Testis (tissue), 2 donors: ENCODE results near the gene PGM2L1.

Experiments used
- POLR2A ChIP-seq: fragments of 450-650 bp; IDR thresholded peaks from one replicate; pipeline ENCODE4 v1.6.1; 2017; ENCODE audit warnings: antibody characterized with exemption, mild to moderate bottlenecking, moderate library complexity
- TF ChIP-seq, protein P1 (sequence below), 3 experiments: fragments of 450-650 bp in 2 of 3; fragments of 200-600 bp in 1 of 3; sonication (generic) in 1 of 3; IDR thresholded peaks; one replicate each; pipeline ENCODE4 v1.5.1; 2016 to 2019; ENCODE audit warnings: antibody characterized with exemption in 3 of 3, mild to moderate bottlenecking in 2 of 3, moderate library complexity in 1 of 3

DNA sequence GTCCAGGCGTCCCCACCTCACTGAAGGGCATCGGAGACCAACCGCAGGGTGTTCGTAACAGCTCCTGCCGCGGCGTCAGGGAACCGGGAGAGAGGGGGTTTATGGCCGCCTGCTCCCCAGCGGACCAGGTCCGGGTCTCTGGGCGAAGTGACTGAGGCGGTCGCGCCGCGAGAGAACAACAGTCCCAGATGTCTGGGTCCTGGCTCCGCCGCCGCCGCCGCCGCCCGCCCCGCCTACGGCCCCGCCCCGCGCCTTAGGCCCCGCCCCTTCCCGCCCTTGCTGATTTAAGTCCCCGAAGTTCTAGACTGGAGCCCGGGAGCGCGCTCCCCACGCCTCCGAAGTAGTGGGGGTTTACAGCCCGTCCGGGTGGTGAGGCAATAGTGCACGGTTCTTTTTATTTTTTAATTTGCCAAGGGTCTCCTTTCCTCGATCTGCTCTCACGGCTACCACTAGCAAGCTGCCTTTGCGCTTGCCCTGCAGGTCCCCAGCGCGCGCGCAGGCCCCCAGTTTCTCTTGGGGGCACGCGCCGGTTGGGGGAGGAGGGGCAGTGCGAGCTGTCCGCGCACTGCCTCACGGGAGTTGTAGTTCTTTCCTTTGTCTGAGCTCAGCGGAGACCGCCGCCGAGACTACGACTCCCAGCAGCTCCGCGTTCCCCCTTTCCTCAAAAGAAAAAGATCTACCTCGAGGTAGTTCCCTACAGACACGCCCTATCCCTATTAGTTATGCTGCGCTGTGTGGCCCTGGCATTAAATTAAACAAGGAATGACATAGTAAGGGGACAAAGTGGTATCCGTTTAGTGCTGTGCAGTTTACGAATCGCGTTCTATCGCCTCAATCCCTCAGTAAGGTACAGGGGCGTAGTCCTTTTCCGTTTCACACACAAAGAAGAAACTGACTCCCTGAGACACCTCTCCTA lies at the start of gene PGM2L1:
- TF ChIP-seq POLR2A: no peak
- TF ChIP-seq, protein P1, sequence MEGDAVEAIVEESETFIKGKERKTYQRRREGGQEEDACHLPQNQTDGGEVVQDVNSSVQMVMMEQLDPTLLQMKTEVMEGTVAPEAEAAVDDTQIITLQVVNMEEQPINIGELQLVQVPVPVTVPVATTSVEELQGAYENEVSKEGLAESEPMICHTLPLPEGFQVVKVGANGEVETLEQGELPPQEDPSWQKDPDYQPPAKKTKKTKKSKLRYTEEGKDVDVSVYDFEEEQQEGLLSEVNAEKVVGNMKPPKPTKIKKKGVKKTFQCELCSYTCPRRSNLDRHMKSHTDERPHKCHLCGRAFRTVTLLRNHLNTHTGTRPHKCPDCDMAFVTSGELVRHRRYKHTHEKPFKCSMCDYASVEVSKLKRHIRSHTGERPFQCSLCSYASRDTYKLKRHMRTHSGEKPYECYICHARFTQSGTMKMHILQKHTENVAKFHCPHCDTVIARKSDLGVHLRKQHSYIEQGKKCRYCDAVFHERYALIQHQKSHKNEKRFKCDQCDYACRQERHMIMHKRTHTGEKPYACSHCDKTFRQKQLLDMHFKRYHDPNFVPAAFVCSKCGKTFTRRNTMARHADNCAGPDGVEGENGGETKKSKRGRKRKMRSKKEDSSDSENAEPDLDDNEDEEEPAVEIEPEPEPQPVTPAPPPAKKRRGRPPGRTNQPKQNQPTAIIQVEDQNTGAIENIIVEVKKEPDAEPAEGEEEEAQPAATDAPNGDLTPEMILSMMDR (IDR thresholded peaks at IDR 0.05): peak in 1 of 3 experiments; percentile 8
